Skeletal muscle satellite cell (primary cell): ENCODE data around the gene CLCNKA.

Experiments used
- H3K27me3 ChIP-seq: 2 replicates; pipeline ENCODE4 v1.7.0; 2013; ENCODE audit warnings: low read length; ENCODE audit not compliant: control insufficient read depth, insufficient read depth
- H3K36me3 ChIP-seq: 2 replicates; pipeline ENCODE4 v1.7.0; 2013; ENCODE audit warnings: mild to moderate bottlenecking, control low read depth, low read length; ENCODE audit not compliant: insufficient read depth
- H3K4me1 ChIP-seq: 2 replicates; pipeline ENCODE4 v1.7.0; 2013; ENCODE audit warnings: low read length; ENCODE audit not compliant: control insufficient read depth, insufficient read depth
- H3K4me2 ChIP-seq: 2 replicates; pipeline ENCODE4 v1.7.0; 2013; ENCODE audit warnings: mild to moderate bottlenecking, low read length
- H3K4me3 ChIP-seq: 2 replicates; pipeline ENCODE4 v1.7.0; 2013; ENCODE audit warnings: low read length
- H3K9ac ChIP-seq: 2 replicates; pipeline ENCODE4 v1.7.0; 2013; ENCODE audit warnings: mild to moderate bottlenecking, low read depth, low read length, moderate library complexity
- H3K9me3 ChIP-seq: replicated peaks from 2 replicates; pipeline ENCODE4 v1.7.0; 2013; ENCODE audit warnings: mild to moderate bottlenecking, control low read depth, low read length

The CLCNKA gene

DNA sequence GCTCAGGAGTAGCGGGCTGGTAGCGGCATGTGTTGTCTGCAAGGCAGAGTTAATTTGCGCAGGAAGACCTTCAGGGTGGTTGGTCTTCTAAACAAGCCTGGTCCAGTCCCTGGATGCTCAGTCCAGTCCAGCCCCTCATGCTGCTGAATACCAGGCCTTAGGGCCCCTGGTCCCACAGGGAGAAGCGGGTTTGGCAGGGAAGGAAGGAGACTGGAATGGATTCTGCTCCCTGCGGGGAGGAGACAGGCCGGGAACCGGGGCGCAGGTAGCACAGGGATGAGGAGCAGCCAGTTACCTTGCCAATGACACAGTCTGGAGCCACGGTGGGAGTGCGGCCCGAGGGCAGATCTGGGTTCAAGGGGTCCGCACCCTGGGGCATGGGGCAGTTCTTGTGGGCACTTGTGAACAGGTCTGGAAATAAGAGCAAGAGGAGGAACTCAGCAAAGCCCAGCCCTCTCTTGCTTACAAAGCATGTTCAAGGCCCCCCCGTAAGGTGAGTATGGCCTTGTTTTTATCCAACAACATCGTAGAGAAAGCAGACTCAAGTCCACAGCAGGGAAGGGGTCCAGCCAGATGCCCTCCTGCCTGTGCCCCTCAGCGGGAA, 41.5 kb downstream of the CLCNKA start:
- Histone ChIP-seq H3K9ac (no peak overlapping the region), H3K4me2 (no peak overlapping the region), H3K27me3 (peaks cover 15% of the 10 kb centered on the region), H3K4me3 (no peak overlapping the region), H3K36me3 (no peaks in the 10 kb centered on the region), H3K4me1 (peaks cover 14% of the 10 kb centered on the region), H3K9me3 (no peaks in the 10 kb centered on the region)

DNA sequence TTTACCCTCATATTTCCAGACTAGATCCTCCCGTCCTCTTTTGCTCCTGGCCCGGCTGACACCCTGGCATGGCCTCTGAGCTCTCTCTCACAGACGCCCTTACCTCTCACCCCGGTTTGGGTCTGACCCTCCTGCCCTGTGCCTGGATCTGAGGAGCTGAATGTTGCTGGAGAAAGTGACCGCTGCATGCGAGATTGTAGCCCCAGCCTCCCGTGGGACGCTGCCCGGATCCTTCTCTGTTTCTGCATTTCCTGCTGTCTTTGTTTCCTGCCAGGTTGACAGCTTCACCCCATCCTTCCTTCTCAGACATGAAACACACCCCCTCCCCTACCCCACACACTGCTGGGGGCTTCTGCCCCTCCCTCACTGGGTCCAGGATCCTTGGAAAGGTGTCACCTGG, 42.1 kb downstream of the CLCNKA start:
- Histone ChIP-seq H3K4me1 (peaks cover 20% of the 10 kb centered on the region), H3K27me3 (peaks cover 15% of the 10 kb centered on the region), H3K36me3 (no peaks in the 10 kb centered on the region), H3K9me3 (no peaks in the 10 kb centered on the region), H3K4me3 (no peak overlapping the region), H3K9ac (no peak overlapping the region), H3K4me2 (no peak overlapping the region)

DNA sequence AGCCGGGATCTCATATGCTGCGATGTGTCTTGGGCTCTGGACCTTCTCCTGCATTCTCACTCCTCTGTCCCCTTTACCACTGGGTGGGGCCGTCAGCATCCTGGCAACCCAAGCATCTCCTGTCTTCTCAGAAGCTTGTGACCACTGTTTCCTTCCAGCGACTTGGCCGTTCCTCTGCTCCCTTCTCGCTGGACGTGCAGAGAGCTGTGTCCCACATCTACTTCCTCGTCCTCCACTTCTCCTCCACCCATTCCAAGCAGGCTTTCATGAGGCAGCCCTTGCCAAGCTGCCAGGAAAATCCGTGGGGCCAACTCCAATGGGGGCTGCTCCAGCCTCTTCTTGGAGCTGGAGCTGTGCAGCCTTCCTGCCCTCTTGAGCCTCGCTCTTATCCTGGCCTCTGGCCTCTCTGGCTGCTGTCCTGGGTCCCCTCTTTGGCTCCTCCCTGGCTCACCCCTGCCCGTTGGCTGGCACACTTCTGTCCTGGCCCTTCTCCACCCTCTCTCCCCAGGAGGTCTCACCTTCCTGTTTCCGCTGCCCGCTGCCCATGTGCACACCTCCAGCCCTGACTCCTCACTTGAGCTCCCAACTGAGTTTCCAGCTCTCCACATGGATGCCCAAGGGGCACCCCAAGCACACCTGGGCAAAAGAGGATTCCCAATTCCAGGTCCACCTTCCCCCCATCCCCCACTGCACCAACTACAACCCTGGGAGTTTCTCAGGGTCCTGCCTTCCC, 42.9 kb downstream of the CLCNKA start:
- Histone ChIP-seq H3K9me3 (no peaks in the 10 kb centered on the region), H3K4me2 (no peak overlapping the region), H3K4me1 (peaks cover 20% of the 10 kb centered on the region), H3K27me3 (peaks cover 15% of the 10 kb centered on the region), H3K36me3 (no peaks in the 10 kb centered on the region), H3K4me3 (no peak overlapping the region), H3K9ac (no peak overlapping the region)

DNA sequence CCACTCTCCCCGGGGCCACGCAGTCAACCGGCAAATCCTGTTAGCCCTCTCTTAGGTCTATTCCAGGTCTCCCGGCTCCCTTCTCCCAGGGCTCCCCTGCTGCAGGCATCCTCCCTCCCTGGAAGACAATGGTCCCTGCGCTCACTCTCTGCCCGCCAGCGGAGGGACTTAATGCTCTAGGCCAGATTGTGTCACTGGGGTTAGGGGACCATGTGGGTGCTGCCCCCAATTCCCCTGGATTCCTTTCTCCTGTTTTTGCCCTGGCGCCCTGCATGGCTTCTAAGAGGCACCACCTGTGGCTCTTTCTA, 43.4 kb downstream of the CLCNKA start:
- H3K9me3 ChIP-seq, result no peaks in the 10 kb centered on the region
- no peak overlapping the region for H3K4me2 ChIP-seq
- peaks cover 20% of the 10 kb centered on the region for H3K4me1 ChIP-seq
- H3K9ac ChIP-seq, result no peak overlapping the region
- H3K36me3 ChIP-seq, result no peaks in the 10 kb centered on the region
- peaks cover 15% of the 10 kb centered on the region for H3K27me3 ChIP-seq
- no peak overlapping the region for H3K4me3 ChIP-seq

DNA sequence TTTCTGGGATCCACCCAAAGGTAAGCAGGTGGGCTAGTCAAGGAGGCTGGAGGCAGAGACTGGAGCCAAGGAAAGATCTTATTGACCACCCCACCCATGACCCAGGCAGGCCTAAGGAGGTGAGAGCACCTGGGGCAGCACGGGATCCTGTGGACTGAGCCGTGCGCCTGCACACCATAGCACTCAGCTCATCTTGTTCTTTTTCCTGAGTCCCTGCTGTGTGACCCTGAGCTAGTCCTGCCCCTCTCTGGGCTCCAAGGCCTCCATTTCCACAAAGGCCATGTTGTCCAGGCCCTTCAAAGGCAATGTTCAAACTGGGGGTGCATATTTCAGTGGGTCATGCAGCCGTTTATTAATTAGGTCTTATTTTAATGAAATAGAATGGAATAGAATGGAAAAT, 44.4 kb downstream of the CLCNKA start:
- peaks cover 20% of the 10 kb centered on the region for H3K4me1 ChIP-seq
- no peaks in the 10 kb centered on the region for H3K9me3 ChIP-seq
- no peak overlapping the region for H3K4me3 ChIP-seq
- H3K27me3 ChIP-seq, result peaks cover 15% of the 10 kb centered on the region
- H3K9ac ChIP-seq, result no peak overlapping the region
- no peak overlapping the region for H3K4me2 ChIP-seq
- no peaks in the 10 kb centered on the region for H3K36me3 ChIP-seq

DNA sequence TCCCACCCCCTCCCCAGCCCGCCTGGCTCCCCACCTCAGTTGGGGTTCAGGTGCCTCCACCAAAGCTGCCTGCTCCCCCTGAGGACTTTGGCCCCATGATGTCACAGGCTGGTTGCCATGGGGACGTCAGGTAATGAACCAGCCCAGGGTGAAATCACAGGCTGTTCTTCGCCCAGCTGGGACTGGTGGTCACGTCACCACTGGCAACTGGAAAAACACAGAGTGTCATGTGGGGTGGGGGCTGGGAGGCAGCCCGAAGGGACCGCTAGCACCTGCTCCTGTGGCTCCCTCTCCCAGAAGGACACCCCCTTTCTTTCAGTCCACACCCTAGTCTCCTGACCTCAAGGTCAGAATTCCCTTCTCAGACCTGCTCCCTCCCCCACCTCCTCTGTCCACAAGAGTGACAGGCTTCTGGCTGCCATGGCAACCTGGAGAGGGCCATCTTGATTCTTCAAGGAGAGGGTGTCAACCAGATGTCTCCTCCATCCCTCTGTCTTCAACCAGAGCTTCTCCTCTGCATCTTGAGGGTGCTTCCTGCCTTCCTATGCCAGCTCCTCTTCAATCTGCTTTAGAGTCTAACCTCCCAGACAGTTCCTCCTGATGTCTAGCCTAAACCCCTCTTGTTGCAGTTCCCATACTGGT, 45.4 kb downstream of the CLCNKA start:
- Histone ChIP-seq H3K4me3 (no peak overlapping the region), H3K36me3 (no peaks in the 10 kb centered on the region), H3K4me1 (peaks cover 20% of the 10 kb centered on the region), H3K9me3 (no peaks in the 10 kb centered on the region), H3K4me2 (no peak overlapping the region), H3K27me3 (peaks cover 15% of the 10 kb centered on the region), H3K9ac (no peak overlapping the region)

DNA sequence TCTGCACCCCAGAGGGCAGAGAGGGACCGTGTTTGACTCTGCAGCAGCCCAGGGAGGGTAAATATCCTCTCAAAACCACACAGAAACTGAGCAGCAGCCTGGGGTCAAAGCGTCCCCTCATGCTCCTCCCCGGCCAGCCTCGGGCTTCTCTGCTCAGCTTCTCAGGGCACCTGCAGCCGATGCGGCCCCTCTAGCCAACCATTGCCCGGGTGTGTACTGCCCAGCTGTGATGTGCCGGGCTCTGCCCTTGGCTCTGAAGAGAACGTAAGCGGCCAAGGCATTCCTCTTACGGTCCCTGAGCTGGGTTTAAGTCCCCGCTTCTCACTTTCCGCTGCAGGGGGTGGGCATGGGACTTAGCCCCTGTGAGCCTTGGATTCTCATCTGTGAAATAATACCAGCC, 46.1 kb downstream of the CLCNKA start:
- Histone ChIP-seq H3K36me3 (no peaks in the 10 kb centered on the region), H3K27me3 (peaks cover 15% of the 10 kb centered on the region), H3K4me2 (no peak overlapping the region), H3K4me3 (no peak overlapping the region), H3K9ac (no peak overlapping the region), H3K4me1 (peaks cover 20% of the 10 kb centered on the region), H3K9me3 (no peaks in the 10 kb centered on the region)

DNA sequence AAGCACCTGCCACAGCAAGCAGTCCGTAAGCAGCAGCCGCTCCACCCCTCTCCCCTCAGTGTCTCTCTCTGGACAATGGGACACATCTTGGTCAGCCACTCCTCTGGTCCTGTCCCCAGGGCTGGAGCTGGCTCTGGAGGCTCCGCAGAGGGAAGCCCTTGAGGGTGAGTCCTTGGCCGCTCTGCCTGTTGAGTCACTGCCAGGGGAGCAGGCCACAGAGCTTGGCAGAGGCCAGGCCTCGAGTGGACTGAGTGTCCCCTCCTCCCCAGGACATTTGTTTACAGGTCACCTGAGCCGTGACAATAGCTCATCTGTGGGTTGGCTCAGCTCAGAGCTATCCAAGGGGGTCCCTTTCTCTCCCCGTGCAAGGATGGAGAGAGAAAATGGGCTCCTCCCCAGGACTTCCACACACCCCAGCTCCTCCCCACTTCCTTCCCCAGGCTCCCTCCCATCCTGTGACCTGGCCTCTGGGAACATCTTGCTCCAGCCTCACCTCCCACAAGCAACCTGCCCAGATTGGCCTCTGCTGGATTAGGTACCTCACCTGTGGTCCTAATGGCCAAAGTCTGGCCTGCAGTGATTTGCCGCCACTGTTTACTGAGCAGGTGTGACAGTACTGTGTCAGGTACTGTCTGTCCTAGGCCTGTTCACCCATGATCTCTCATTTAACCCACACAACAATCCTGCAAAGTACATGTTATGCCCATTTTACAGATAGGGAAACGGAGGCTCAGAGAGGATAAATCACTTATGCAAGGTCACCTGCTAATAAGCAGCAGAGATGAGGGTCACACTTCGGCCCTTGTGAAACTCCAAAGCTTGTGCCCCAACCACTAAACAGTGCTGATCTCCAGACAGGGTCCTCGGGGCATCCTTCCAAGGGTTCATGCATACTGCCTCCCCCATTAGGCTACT, 46.8 kb downstream of the CLCNKA start:
- H3K4me1 ChIP-seq, result peaks cover 24% of the 10 kb centered on the region
- H3K4me2 ChIP-seq, result no peak overlapping the region
- H3K27me3 ChIP-seq, result peaks cover 15% of the 10 kb centered on the region
- H3K9ac ChIP-seq, result no peak overlapping the region
- no peak overlapping the region for H3K4me3 ChIP-seq
- no peaks in the 10 kb centered on the region for H3K36me3 ChIP-seq
- no peaks in the 10 kb centered on the region for H3K9me3 ChIP-seq

DNA sequence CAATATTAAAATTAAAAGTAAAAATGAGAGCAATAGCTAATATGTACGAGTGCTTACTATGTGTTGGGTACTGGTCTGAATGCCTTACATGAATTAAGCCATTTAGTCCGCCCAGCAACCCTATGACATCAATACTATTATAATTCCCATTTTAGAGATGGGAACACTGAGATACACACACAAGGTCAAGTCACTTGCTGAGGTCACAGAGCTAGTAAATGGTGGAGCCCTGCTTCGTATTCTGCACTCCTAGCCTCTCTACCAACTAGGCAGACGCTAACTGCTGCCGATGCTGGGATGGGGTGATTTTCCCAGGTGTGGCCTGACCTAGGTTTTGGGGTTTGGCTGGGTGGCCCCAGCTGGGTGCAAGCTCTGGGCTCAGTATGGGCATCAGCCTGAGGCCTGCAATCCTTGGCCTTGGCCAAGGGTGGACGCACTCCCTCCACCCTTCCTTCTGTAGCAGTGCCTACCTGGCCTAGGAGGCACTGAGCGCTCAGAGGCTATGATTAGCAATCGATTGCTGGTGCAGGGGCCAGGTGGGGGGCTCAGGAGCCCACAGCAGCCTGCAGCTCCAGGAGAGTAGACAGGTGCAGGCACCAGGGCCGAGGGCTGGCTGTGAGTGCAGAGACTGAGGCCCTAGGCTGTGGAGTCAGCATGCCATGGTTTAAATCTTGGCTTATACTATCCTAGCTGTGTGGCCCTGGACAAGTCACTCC, 49.0 kb downstream of the CLCNKA start:
- Histone ChIP-seq H3K36me3 (no peaks in the 10 kb centered on the region), H3K4me3 (no peak overlapping the region), H3K4me2 (no peak overlapping the region), H3K9me3 (no peaks in the 10 kb centered on the region), H3K4me1 (peaks cover 40% of the 10 kb centered on the region), H3K9ac (no peak overlapping the region), H3K27me3 (no peaks in the 10 kb centered on the region)

DNA sequence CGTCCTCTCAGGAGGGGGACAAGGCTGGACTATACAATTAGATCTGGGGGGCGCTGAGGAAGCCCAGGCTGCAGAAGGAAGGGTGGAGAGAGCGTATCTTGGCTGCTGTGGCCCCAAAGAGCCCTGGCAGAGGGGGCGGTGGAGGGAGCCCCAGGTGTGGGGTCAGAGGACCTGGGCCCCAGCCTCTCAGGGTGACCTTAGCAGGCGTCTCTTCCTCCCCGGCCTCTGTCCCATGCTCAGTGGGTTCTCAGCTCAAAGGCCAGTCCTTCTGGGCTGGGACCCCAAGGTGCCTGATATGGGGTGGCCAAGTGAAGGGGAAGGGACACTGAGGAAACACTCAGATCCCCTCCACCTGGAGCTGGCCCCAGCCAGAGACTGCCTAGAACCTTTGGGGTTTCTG, 49.8 kb downstream of the CLCNKA start:
- Histone ChIP-seq H3K9ac (no peak overlapping the region), H3K36me3 (no peaks in the 10 kb centered on the region), H3K4me1 (peaks cover 48% of the 10 kb centered on the region), H3K27me3 (no peaks in the 10 kb centered on the region), H3K4me3 (no peak overlapping the region), H3K9me3 (no peaks in the 10 kb centered on the region), H3K4me2 (no peak overlapping the region)

DNA sequence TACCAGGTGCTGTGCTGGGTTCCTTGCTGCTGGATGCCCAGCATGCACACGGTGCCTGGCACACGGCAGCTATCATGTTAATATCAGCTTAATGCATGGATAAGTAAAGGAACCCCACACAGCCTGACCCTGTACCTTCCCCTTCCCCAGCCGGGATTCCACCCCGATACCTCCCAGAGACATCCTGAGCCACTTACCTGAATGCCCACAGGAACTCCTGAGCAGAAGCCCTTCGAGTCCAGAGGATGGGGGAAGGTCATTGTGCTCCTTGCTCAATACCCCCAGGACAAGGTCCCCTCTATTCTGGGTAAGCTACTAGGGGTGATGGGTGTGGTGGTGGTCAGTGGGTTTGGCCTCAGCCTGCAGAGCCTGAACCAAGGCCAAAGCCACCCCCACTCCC, 50.3 kb downstream of the CLCNKA start:
- Histone ChIP-seq H3K9me3 (no peaks in the 10 kb centered on the region), H3K4me1 (peaks cover 50% of the 10 kb centered on the region), H3K4me3 (no peak overlapping the region), H3K36me3 (no peaks in the 10 kb centered on the region), H3K4me2 (no peak overlapping the region), H3K9ac (no peak overlapping the region), H3K27me3 (no peaks in the 10 kb centered on the region)
